Middle frontal gyrus (tissue), 1 donor: ENCODE results near the gene ADK.

ENCODE experiments used
- DNase-seq: peaks from one replicate; pipeline ENCODE4 v3.0.0-alpha.2; 2015; ENCODE audit warnings: low spot score; ENCODE audit errors: extremely low spot score

Gene ADK

GRCh38 chr10:74651565-74651964, 500.5 kb downstream of the ADK start:
- DNase-seq: no peak

- DNase-seq: no peak
These were observed 501.6 kb downstream of the ADK start for GRCh38 chr10:74652664-74653063.

- no peak for DNase-seq
These were observed 507.5 kb downstream of the ADK start for GRCh38 chr10:74658511-74658910.

- no peak for DNase-seq
These were observed 511.6 kb downstream of the ADK start for GRCh38 chr10:74662635-74663034.

- no peak for DNase-seq
These were observed 518.2 kb downstream of the ADK start for GRCh38 chr10:74669210-74669609.

- DNase-seq: no peak
These were observed 520.7 kb downstream of the ADK start for GRCh38 chr10:74671716-74672115.

GRCh38 chr10:74672430-74673165, 521.6 kb downstream of the ADK start:
- DNase-seq: no peak

GRCh38 chr10:74674927-74675326, 523.9 kb downstream of the ADK start:
- DNase-seq: no peak

- no peak for DNase-seq
These were observed 524.5 kb downstream of the ADK start for GRCh38 chr10:74675484-74675883.

- no peak for DNase-seq
These were observed 526.9 kb downstream of the ADK start for GRCh38 chr10:74677951-74678350.

- no peak for DNase-seq
These were observed 531.1 kb downstream of the ADK start for GRCh38 chr10:74681917-74682627.

GRCh38 chr10:74683067-74683466, 532.0 kb downstream of the ADK start:
- no peak for DNase-seq

GRCh38 chr10:74683621-74684364, 532.8 kb downstream of the ADK start:
- DNase-seq: no peak

- no peak for DNase-seq
These were observed 533.4 kb downstream of the ADK start for GRCh38 chr10:74684462-74684861.

- DNase-seq: no peak
These were observed 534.5 kb downstream of the ADK start for GRCh38 chr10:74685564-74685963.

GRCh38 chr10:74690393-74690792, 539.4 kb downstream of the ADK start:
- no peak for DNase-seq

- DNase-seq: no peak
These were observed 540.1 kb downstream of the ADK start for GRCh38 chr10:74691164-74691563.

GRCh38 chr10:74704629-74705357, 553.8 kb downstream of the ADK start:
- DNase-seq: no peak

GRCh38 chr10:74705358-74705980, 554.4 kb downstream of the ADK start:
- no peak for DNase-seq

- DNase-seq: no peak
These were observed 555.9 kb downstream of the ADK start for GRCh38 chr10:74706966-74707365.

GRCh38 chr10:74708246-74708645, 557.2 kb downstream of the ADK start:
- DNase-seq: no peak
